Neuronal stem cell (in vitro differentiated cells): ENCODE measurements around the gene TINAGL1.

ENCODE experiments used
- DNase-seq: peaks from one replicate; pipeline ENCODE4 v3.0.0-alpha.2; 2013; ENCODE audit warnings: low spot score
- H2AFZ ChIP-seq: one replicate; pipeline ENCODE4 v1.6.1; 2013; ENCODE audit warnings: mild to moderate bottlenecking, low read length, inconsistent platforms
- H2AK5ac ChIP-seq: 2 replicates; pipeline ENCODE4 v1.6.1; 2013; ENCODE audit warnings: low read depth, mild to moderate bottlenecking, inconsistent platforms, low read length, moderate library complexity, mixed read lengths
- H2BK120ac ChIP-seq: 2 replicates; pipeline ENCODE4 v1.6.1; 2013; ENCODE audit warnings: low read depth, mild to moderate bottlenecking, inconsistent platforms, low read length, moderate library complexity, mixed read lengths
- H2BK12ac ChIP-seq: one replicate; pipeline ENCODE4 v1.6.1; 2013; ENCODE audit warnings: low read length, inconsistent platforms
- H2BK15ac ChIP-seq: 2 replicates; pipeline ENCODE4 v1.6.1; 2013; ENCODE audit warnings: mild to moderate bottlenecking, low read length, inconsistent platforms, mixed read lengths
- H2BK5ac ChIP-seq: one replicate; pipeline ENCODE4 v1.6.1; 2013; ENCODE audit warnings: inconsistent platforms, mild to moderate bottlenecking, low read length, moderate library complexity
- H3K14ac ChIP-seq: one replicate; pipeline ENCODE4 v1.6.1; 2013; ENCODE audit warnings: low read length, inconsistent platforms
- H3K18ac ChIP-seq: 2 replicates; pipeline ENCODE4 v1.6.1; 2013; ENCODE audit warnings: low read length, inconsistent platforms
- H3K23ac ChIP-seq: 2 replicates; pipeline ENCODE4 v1.6.1; 2013; ENCODE audit warnings: low read depth, mild to moderate bottlenecking, mixed read lengths, low read length, inconsistent platforms; ENCODE audit not compliant: poor library complexity
- H3K27ac ChIP-seq: replicated peaks from 3 replicates; pipeline ENCODE4 v1.5.1; 2013; ENCODE audit warnings: low read length, inconsistent platforms
- H3K27me3 ChIP-seq, 3 experiments: 2 replicates each; pipeline ENCODE4 v1.6.1; 2013; ENCODE audit warnings: low read length in 3 of 3, mild to moderate bottlenecking in 2 of 3, inconsistent platforms in 1 of 3, low read depth in 1 of 3, mixed read lengths in 1 of 3, moderate library complexity in 1 of 3; ENCODE audit not compliant: control insufficient read depth in 3 of 3, insufficient read depth in 3 of 3
- H3K36me3 ChIP-seq, 2 donors: replicated peaks in 1 of 2; 2 replicates each; pipeline ENCODE4 v1.6.1; 2013; ENCODE audit warnings: low read length in 2 of 2; ENCODE audit not compliant: control insufficient read depth in 2 of 2, insufficient read depth in 2 of 2
- H3K4ac ChIP-seq: 2 replicates; pipeline ENCODE4 v1.6.1; 2013; ENCODE audit warnings: inconsistent platforms, mild to moderate bottlenecking, low read length, moderate library complexity
- H3K4me1 ChIP-seq, 2 donors: 1 replicate in 1 of 2; 2 replicates in 1 of 2; pipeline ENCODE4 v1.6.1; 2013; ENCODE audit warnings: low read length in 2 of 2, low read depth in 1 of 2; ENCODE audit not compliant: control insufficient read depth in 2 of 2, insufficient read depth in 1 of 2
- H3K4me2 ChIP-seq: one replicate; pipeline ENCODE4 v1.6.1; 2013; ENCODE audit warnings: mild to moderate bottlenecking, low read length, inconsistent platforms; ENCODE audit not compliant: insufficient read depth, poor library complexity, severe bottlenecking
- H3K4me3 ChIP-seq, 2 donors: 2 replicates each; pipeline ENCODE4 v1.5.1; 2013; ENCODE audit warnings: low read length in 2 of 2, mild to moderate bottlenecking in 2 of 2, inconsistent platforms in 1 of 2, moderate library complexity in 1 of 2
- H3K79me1 ChIP-seq: one replicate; pipeline ENCODE4 v1.6.1; 2013; ENCODE audit warnings: low read depth, mild to moderate bottlenecking, inconsistent platforms, low read length, moderate library complexity
- H3K9ac ChIP-seq: one replicate; pipeline ENCODE4 v1.6.1; 2013; ENCODE audit warnings: mild to moderate bottlenecking, low read depth, low read length, inconsistent platforms; ENCODE audit not compliant: poor library complexity
- H3K9me3 ChIP-seq, 2 donors: replicated peaks in 1 of 2; 2 replicates each; pipeline versions ENCODE3 to v1.6.1; 2013; ENCODE audit warnings: low read length in 2 of 2, mild to moderate bottlenecking in 2 of 2, inconsistent platforms in 1 of 2, low read depth in 1 of 2, mixed read lengths in 1 of 2, moderate library complexity in 1 of 2; ENCODE audit not compliant: control insufficient read depth in 2 of 2, insufficient read depth in 1 of 2
- H4K8ac ChIP-seq: one replicate; pipeline ENCODE4 v1.6.1; 2013; ENCODE audit warnings: low read depth, mild to moderate bottlenecking, inconsistent platforms, low read length, moderate library complexity
- H4K91ac ChIP-seq: one replicate; pipeline ENCODE4 v1.6.1; 2013; ENCODE audit warnings: low read length, low read depth, mild to moderate bottlenecking, inconsistent platforms; ENCODE audit not compliant: poor library complexity
- WGBS, 2 donors: extraction: QIAGEN DNeasy Blood & Tissue Kit; methylation state at CpG; one replicate each; pipeline ENCODE4 v1.1.7; 2013; ENCODE audit warnings: missing lambda C conversion rate in 2 of 2, mixed read lengths in 1 of 2; ENCODE audit not compliant: insufficient read length in 2 of 2, insufficient replicate concordance in 1 of 2; ENCODE audit errors: extremely low coverage in 2 of 2; 5-methylcytosine and 5-hydroxymethylcytosine counted together

The TINAGL1 gene

GRCh38 chr1:31581821-31582810 lies 5.8 kb downstream of the TINAGL1 start:
- Histone ChIP-seq H3K9ac (no peak overlapping the region), H3K27me3 (peaks cover 0 to 77% (median 7%) of the 10 kb centered on the region in 3 experiments), H3K79me1 (no peaks in the 10 kb centered on the region), H3K36me3 (no peaks in the 10 kb centered on the region), H4K91ac (peak overlapping the region; percentile 19), H3K14ac (no peak overlapping the region), H2BK120ac (no peak overlapping the region), H2BK15ac (no peak overlapping the region), H2AFZ (no peak overlapping the region), H3K4me3 (no peak overlapping the region), H2BK5ac (no peak overlapping the region), H3K23ac (no peak overlapping the region), H3K18ac (no peak overlapping the region), H3K4ac (no peak overlapping the region), H3K4me1 (peaks cover 6 to 7% of the 10 kb centered on the region in 2 donors), H2BK12ac (no peak overlapping the region), H2AK5ac (peak overlapping the region; percentile 44), H3K4me2 (no peak overlapping the region), H3K27ac (no peak overlapping the region), H3K9me3 (no peaks in the 10 kb centered on the region), H4K8ac (no peak overlapping the region)
- DNase-seq: no peak
- WGBS, 2 donors: no CpG with 5 or more reads among the region's 12 CpGs

GRCh38 chr1:31583082-31583994 lies 7.0 kb downstream of the TINAGL1 start:
- no peak overlapping the region for H2BK120ac ChIP-seq
- no peak overlapping the region for H3K4me2 ChIP-seq
- no peak overlapping the region for H2BK5ac ChIP-seq
- H3K79me1 ChIP-seq: no peaks in the 10 kb centered on the region
- H3K4me3 ChIP-seq: peak overlapping the region in 1 of 2 donors; percentile 31
- H2AFZ ChIP-seq: no peak overlapping the region
- peaks cover 0 to 74% (median 8%) of the 10 kb centered on the region in 3 experiments for H3K27me3 ChIP-seq
- no peak overlapping the region for H3K27ac ChIP-seq
- H3K36me3 ChIP-seq: no peaks in the 10 kb centered on the region
- H4K8ac ChIP-seq: no peak overlapping the region
- H2BK15ac ChIP-seq: no peak overlapping the region
- peak overlapping the region; percentile 24 for H3K9ac ChIP-seq
- WGBS, 2 donors: no CpG with 5 or more reads among the region's 16 CpGs
- H2AK5ac ChIP-seq: peak overlapping the region; percentile 24
- H3K14ac ChIP-seq: peak overlapping the region; percentile 39
- H2BK12ac ChIP-seq: no peak overlapping the region
- H3K9me3 ChIP-seq: no peaks in the 10 kb centered on the region
- DNase-seq: no peak
- no peak overlapping the region for H4K91ac ChIP-seq
- peaks cover 6 to 7% of the 10 kb centered on the region in 2 donors for H3K4me1 ChIP-seq
- peak overlapping the region; percentile 5 for H3K18ac ChIP-seq
- no peak overlapping the region for H3K4ac ChIP-seq
- no peak overlapping the region for H3K23ac ChIP-seq

GRCh38 chr1:31583995-31584868 lies 7.9 kb downstream of the TINAGL1 start:
- DNase-seq: no peak
- no peak overlapping the region for H2AFZ ChIP-seq
- H3K18ac ChIP-seq: peak overlapping the region; percentile 65
- no peak overlapping the region for H3K14ac ChIP-seq
- no peak overlapping the region for H3K9ac ChIP-seq
- no peaks in the 10 kb centered on the region for H3K36me3 ChIP-seq
- peak overlapping the region; percentile 40 for H2AK5ac ChIP-seq
- H3K27ac ChIP-seq: no peak overlapping the region
- peaks cover 0 to 78% (median 16%) of the 10 kb centered on the region in 3 experiments for H3K27me3 ChIP-seq
- H2BK120ac ChIP-seq: no peak overlapping the region
- no CpG with 5 or more reads among the region's 13 CpGs for WGBS, 2 donors
- no peak overlapping the region for H4K8ac ChIP-seq
- H3K23ac ChIP-seq: no peak overlapping the region
- peaks cover 6 to 7% of the 10 kb centered on the region in 2 donors for H3K4me1 ChIP-seq
- H2BK12ac ChIP-seq: no peak overlapping the region
- no peak overlapping the region for H4K91ac ChIP-seq
- H3K4me2 ChIP-seq: no peak overlapping the region
- peak overlapping the region; percentile 46 for H2BK15ac ChIP-seq
- H2BK5ac ChIP-seq: no peak overlapping the region
- no peak overlapping the region for H3K4me3 ChIP-seq
- H3K9me3 ChIP-seq: no peaks in the 10 kb centered on the region
- no peaks in the 10 kb centered on the region for H3K79me1 ChIP-seq
- no peak overlapping the region for H3K4ac ChIP-seq
